Thyroid gland (tissue), 4 donors: Measurements from ENCODE around the gene TENT5A.

Source experiments
- POLR2A ChIP-seq, 2 donors: fragments of 450-650 bp; IDR thresholded peaks; one replicate each; pipeline ENCODE4 v1.6.1; 2017; ENCODE audit warnings: antibody characterized with exemption in 2 of 2, mild to moderate bottlenecking in 2 of 2, moderate library complexity in 1 of 2
- TF ChIP-seq, protein P1 (sequence below), 6 experiments: fragments of 200-600 bp in 3 of 6; fragments of 450-650 bp in 3 of 6; sonication (generic) in 3 of 6; IDR thresholded peaks; one replicate each; pipeline ENCODE4 v1.5.1; 2016 to 2019; ENCODE audit warnings: antibody characterized with exemption in 6 of 6, mild to moderate bottlenecking in 2 of 6, inconsistent platforms in 1 of 6, moderate library complexity in 1 of 6

- TF ChIP-seq POLR2A (IDR thresholded peaks at IDR 0.05), result no peak
- TF ChIP-seq, protein P1, sequence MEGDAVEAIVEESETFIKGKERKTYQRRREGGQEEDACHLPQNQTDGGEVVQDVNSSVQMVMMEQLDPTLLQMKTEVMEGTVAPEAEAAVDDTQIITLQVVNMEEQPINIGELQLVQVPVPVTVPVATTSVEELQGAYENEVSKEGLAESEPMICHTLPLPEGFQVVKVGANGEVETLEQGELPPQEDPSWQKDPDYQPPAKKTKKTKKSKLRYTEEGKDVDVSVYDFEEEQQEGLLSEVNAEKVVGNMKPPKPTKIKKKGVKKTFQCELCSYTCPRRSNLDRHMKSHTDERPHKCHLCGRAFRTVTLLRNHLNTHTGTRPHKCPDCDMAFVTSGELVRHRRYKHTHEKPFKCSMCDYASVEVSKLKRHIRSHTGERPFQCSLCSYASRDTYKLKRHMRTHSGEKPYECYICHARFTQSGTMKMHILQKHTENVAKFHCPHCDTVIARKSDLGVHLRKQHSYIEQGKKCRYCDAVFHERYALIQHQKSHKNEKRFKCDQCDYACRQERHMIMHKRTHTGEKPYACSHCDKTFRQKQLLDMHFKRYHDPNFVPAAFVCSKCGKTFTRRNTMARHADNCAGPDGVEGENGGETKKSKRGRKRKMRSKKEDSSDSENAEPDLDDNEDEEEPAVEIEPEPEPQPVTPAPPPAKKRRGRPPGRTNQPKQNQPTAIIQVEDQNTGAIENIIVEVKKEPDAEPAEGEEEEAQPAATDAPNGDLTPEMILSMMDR (IDR thresholded peaks at IDR 0.05), result no peak
These were observed 14.8 kb upstream of the TENT5A start for GRCh38 chr6:81767163-81767891.
